WTC11 (cell line): ENCODE results near the gene SUSD4. TPM values are rescaled to one million over a fixed set of nuclear protein-coding genes. Genes with fewer than 3 reads are reported as not detected.

Experiments
- ATAC-seq: fragments of 200-7000 bp; cut with Tn5 transposase; 2 replicates; pipeline ENCODE4 v1.10.0; 2021; ENCODE audit warnings: mild to moderate bottlenecking, moderate library complexity
- CTCF ChIA-PET: fragments of 300-600 bp; sonication (Branson Sonifier 250); formaldehyde crosslinking; loops from one replicate; lab custom pipeline; 2021; ENCODE audit warnings: antibody characterized with exemption; lab: Charles Lee
- POLR2A ChIA-PET: fragments of 350-600 bp; sonication (Branson Sonifier 250); formaldehyde crosslinking; loops from one replicate; lab custom pipeline; 2021; ENCODE audit warnings: antibody characterized with exemption; lab: Charles Lee
- DNase-seq: peaks from one replicate; pipeline ENCODE4 v3.0.0; 2021; ENCODE audit warnings: low spot score
- H3K27ac Mint-ChIP-seq: 2 replicates; pipeline ENCODE4 v1.8.0; 2021; ENCODE audit warnings: mixed read lengths
- H3K27me3 Mint-ChIP-seq: 2 replicates; pipeline ENCODE4 v1.8.0; 2021; ENCODE audit warnings: low read depth, mild to moderate bottlenecking, moderate library complexity, mixed read lengths
- H3K36me3 Mint-ChIP-seq: 2 replicates; pipeline ENCODE4 v1.8.0; 2021; ENCODE audit warnings: mixed read lengths
- H3K4me1 Mint-ChIP-seq: 2 replicates; pipeline ENCODE4 v1.8.0; 2022; ENCODE audit warnings: mixed read lengths
- H3K4me3 Mint-ChIP-seq: 2 replicates; pipeline ENCODE4 v1.8.0; 2021; ENCODE audit warnings: mild to moderate bottlenecking, moderate library complexity, mixed read lengths
- H3K9me3 Mint-ChIP-seq: 2 replicates; pipeline ENCODE4 v1.8.0; 2021; ENCODE audit warnings: mixed read lengths
- ATF1 ChIP-seq: sonication (generic); formaldehyde crosslinking; IDR thresholded peaks from 2 replicates; pipeline ENCODE4 v1.8.1; 2023; ENCODE audit warnings: mild to moderate bottlenecking, moderate library complexity, missing genetic modification reagents
- CREB1 ChIP-seq: sonication (generic); formaldehyde crosslinking; IDR thresholded peaks from 2 replicates; pipeline ENCODE4 v1.8.0; 2023; ENCODE audit warnings: mild to moderate bottlenecking, missing genetic modification reagents
- CREM ChIP-seq: sonication (generic); formaldehyde crosslinking; IDR thresholded peaks from 2 replicates; pipeline ENCODE4 v1.8.1; 2022; ENCODE audit warnings: mild to moderate bottlenecking, missing genetic modification reagents, moderate library complexity
- CTCF ChIP-seq: fragments of 200-600 bp; IDR thresholded peaks from 2 replicates; pipeline ENCODE4 v1.8.0; 2022; ENCODE audit warnings: antibody characterized with exemption
- FOXK1 ChIP-seq: sonication (generic); formaldehyde crosslinking; IDR thresholded peaks from 2 replicates; pipeline ENCODE4 v1.8.0; 2022; ENCODE audit warnings: mild to moderate bottlenecking, moderate library complexity, missing genetic modification reagents
- FOXP4 ChIP-seq: sonication (generic); formaldehyde crosslinking; IDR thresholded peaks from 2 replicates; pipeline ENCODE4 v1.8.0; 2022; ENCODE audit warnings: mild to moderate bottlenecking, missing genetic modification reagents
- JUN ChIP-seq: sonication (generic); formaldehyde crosslinking; IDR thresholded peaks from 2 replicates; pipeline ENCODE4 v1.8.0; 2023; ENCODE audit warnings: mild to moderate bottlenecking, missing genetic modification reagents
- KAT7 ChIP-seq: sonication (generic); formaldehyde crosslinking; IDR thresholded peaks from 2 replicates; pipeline ENCODE4 v1.8.1; 2023; ENCODE audit warnings: missing genetic modification reagents, mild to moderate bottlenecking, borderline replicate concordance
- MAX ChIP-seq: sonication (generic); formaldehyde crosslinking; IDR thresholded peaks from 2 replicates; pipeline ENCODE4 v1.8.0; 2022; ENCODE audit warnings: mild to moderate bottlenecking, missing genetic modification reagents
- NR1H2 ChIP-seq: sonication (generic); formaldehyde crosslinking; IDR thresholded peaks from 2 replicates; pipeline ENCODE4 v1.9.0; 2021; ENCODE audit warnings: mild to moderate bottlenecking, moderate library complexity, missing genetic modification reagents
- NR2C2 ChIP-seq: sonication (generic); formaldehyde crosslinking; IDR thresholded peaks from 2 replicates; pipeline ENCODE4 v1.8.0; 2022; ENCODE audit warnings: mild to moderate bottlenecking, missing genetic modification reagents
- NR3C1 ChIP-seq: sonication (generic); formaldehyde crosslinking; conservative IDR thresholded peaks from 2 replicates; pipeline ENCODE4 v1.8.1; 2023; ENCODE audit warnings: low read depth, mild to moderate bottlenecking, missing genetic modification reagents
- PRRX2 ChIP-seq: fragments of 250-450 bp; sonication (Bioruptor Pico); IDR thresholded peaks from 2 replicates; pipeline ENCODE4 v1.8.0; 2021; ENCODE audit warnings: mild to moderate bottlenecking
- SMAD3 ChIP-seq: sonication (generic); formaldehyde crosslinking; IDR thresholded peaks from 2 replicates; pipeline ENCODE4 v1.8.0; 2022; ENCODE audit warnings: missing genetic modification reagents, mild to moderate bottlenecking, borderline replicate concordance
- SMAD4 ChIP-seq: sonication (generic); formaldehyde crosslinking; IDR thresholded peaks from 2 replicates; pipeline ENCODE4 v1.8.0; 2022; ENCODE audit warnings: mild to moderate bottlenecking, missing genetic modification reagents
- USF2 ChIP-seq: sonication (generic); formaldehyde crosslinking; IDR thresholded peaks from 2 replicates; pipeline ENCODE4 v1.8.1; 2023; ENCODE audit warnings: mild to moderate bottlenecking, missing genetic modification reagents, moderate library complexity
- ZNF138 ChIP-seq: sonication (generic); formaldehyde crosslinking; conservative IDR thresholded peaks from 2 replicates; pipeline ENCODE4 v1.8.1; 2022; ENCODE audit warnings: mild to moderate bottlenecking, moderate library complexity, missing genetic modification reagents
- ZNF263 ChIP-seq: sonication (generic); formaldehyde crosslinking; IDR thresholded peaks from 2 replicates; pipeline ENCODE4 v1.8.1; 2022; ENCODE audit warnings: low read depth, mild to moderate bottlenecking, moderate library complexity, missing genetic modification reagents
- ZNF423 ChIP-seq: fragments of 250-450 bp; sonication (Bioruptor Pico); IDR thresholded peaks from 2 replicates; pipeline ENCODE4 v2.1.2; 2022; ENCODE audit warnings: mild to moderate bottlenecking, moderate library complexity
- ZNF425 ChIP-seq: fragments of 250-450 bp; sonication (Bioruptor Pico); conservative IDR thresholded peaks from 2 replicates; pipeline ENCODE4 v1.9.0; 2021; ENCODE audit warnings: mild to moderate bottlenecking
- ZSCAN18 ChIP-seq: fragments of 250-450 bp; sonication (Bioruptor Pico); IDR thresholded peaks from 2 replicates; pipeline ENCODE4 v2.1.2; 2022; ENCODE audit warnings: mild to moderate bottlenecking, moderate library complexity
- total RNA-seq: library from RNA; stranded (reverse); gene quantifications from 3 replicates; pipeline ENCODE4 v1.2.3, GENCODE V29; 2021

The SUSD4 gene
- total RNA-seq, 1 experiment from 2014 or later = 1.8 TPM

- TF ChIP-seq CREM (CRISPR knock-in tag) = no peak
- TF ChIP-seq ZSCAN18 (CRISPR knock-in tag) = no peak
- no peak for TF ChIP-seq CTCF
- no peak for TF ChIP-seq SMAD4 (CRISPR knock-in tag)
- TF ChIP-seq NR2C2 = no peak
- TF ChIP-seq ZNF423 = no peak
- no peak for TF ChIP-seq PRRX2 (CRISPR knock-in tag)
- no peak for TF ChIP-seq FOXK1 (CRISPR knock-in tag)
- no peak for TF ChIP-seq ATF1 (CRISPR knock-in tag)
- TF ChIP-seq JUN (CRISPR knock-in tag) = no peak
- H3K36me3 Mint-ChIP-seq = no peaks in the 10 kb centered on the region
- H3K27ac Mint-ChIP-seq = no peak overlapping the region
- 0 out of 2 replicates have a peak, but pooled peaks cover 3% of the 10 kb centered on the region for H3K4me1 Mint-ChIP-seq
- H3K27me3 Mint-ChIP-seq = no peaks in the 10 kb centered on the region; the same call in 1 of the 2 replicates
- ATAC-seq = no peak
- POLR2A ChIA-PET = no interaction called here
- no peaks in the 10 kb centered on the region for H3K9me3 Mint-ChIP-seq
- CTCF ChIA-PET = no interaction called here
- no peak for DNase-seq
- H3K4me3 Mint-ChIP-seq = no peak overlapping the region
Measured at GRCh38 chr1:223339861-223340260, 24.1 kb downstream of the SUSD4 start.

GRCh38 chr1:223338811-223339746 is 24.9 kb downstream of the SUSD4 start:
- Mint-ChIP-seq H3K4me1 (0 out of 2 replicates have a peak, but pooled peaks cover 3% of the 10 kb centered on the region), H3K27ac (no peak overlapping the region)
- TF ChIP-seq FOXK1 (CRISPR knock-in tag) = no peak
- TF ChIP-seq NR1H2 (CRISPR knock-in tag) = no peak
- no peak for TF ChIP-seq JUN (CRISPR knock-in tag)
- TF ChIP-seq NR3C1 (CRISPR knock-in tag) = no peak
- no peak for TF ChIP-seq ZNF425 (CRISPR knock-in tag)
- no peak for TF ChIP-seq MAX
- TF ChIP-seq, all 79 proteins: peak for 0
- Mint-ChIP-seq H3K4me3 (no peak overlapping the region), H3K9me3 (no peaks in the 10 kb centered on the region), H3K27me3 (no peaks in the 10 kb centered on the region; the same call in 1 of the 2 replicates), H3K36me3 (no peaks in the 10 kb centered on the region)
- no peak for DNase-seq
- no peak for ATAC-seq
- POLR2A ChIA-PET = no interaction called here
- CTCF ChIA-PET = no interaction called here

- H3K36me3 Mint-ChIP-seq = no peaks in the 10 kb centered on the region
- POLR2A ChIA-PET = no interaction called here
- CTCF ChIA-PET = interaction anchor here (1.7 kb wide), 1 partner anchor 204 kb away, joined by 4 read pairs; no protein-coding TSS in a partner anchor
- H3K4me1 Mint-ChIP-seq = peaks cover 3% of the 10 kb centered on the region; the same call in 1 of the 2 replicates
- ATAC-seq (no peak), DNase-seq (no peak)
- H3K27ac Mint-ChIP-seq = no peak overlapping the region
- H3K4me3 Mint-ChIP-seq = no peak overlapping the region
- H3K9me3 Mint-ChIP-seq = no peaks in the 10 kb centered on the region
- no peaks in the 10 kb centered on the region; the same call in 1 of the 2 replicates for H3K27me3 Mint-ChIP-seq
- TF ChIP-seq USF2 (no peak), KAT7 (CRISPR knock-in tag) (no peak), CREB1 (CRISPR knock-in tag) (no peak), ZNF138 (CRISPR knock-in tag) (no peak), ATF1 (CRISPR knock-in tag) (no peak), SMAD3 (no peak), ZNF263 (CRISPR knock-in tag) (no peak), FOXP4 (no peak)
Measured at GRCh38 chr1:223337174-223337869, 26.7 kb downstream of the SUSD4 start.
